Activated CD4-positive, alpha-beta T cell treated with anti-CD3 and anti-CD28 coated beads, Interleukin-10, Interleukin-2, amounts not matched to agents 100 ng/mL and 50 ng/mL, durations not matched to agents 16 hours and 8 hours (primary cell): ENCODE results near the gene TXNDC5.

Source experiments
- DNase-seq: peaks from one replicate; pipeline ENCODE4 v3.0.0-alpha.2; 2020

The TXNDC5 gene

GRCh38 chr6:7910654-7911344 lies at the start of gene TXNDC5:
Gene TXNDC5, minus strand, starts transcription at chr6:7910788. Its CDS starts 12 bp downstream, at chr6:7910776.
- peak; percentile 80 for DNase-seq

- no peak for DNase-seq
Measured at GRCh38 chr6:7960141-7960540, 49.6 kb upstream of the TXNDC5 start.

GRCh38 chr6:7959453-7959852 lies 48.9 kb upstream of the TXNDC5 start:
- no peak for DNase-seq

GRCh38 chr6:7958464-7958863 lies 47.9 kb upstream of the TXNDC5 start:
- DNase-seq, result no peak

- DNase-seq, result no peak
Measured at GRCh38 chr6:7956257-7956656, 45.7 kb upstream of the TXNDC5 start.

- DNase-seq, result no peak
Measured at GRCh38 chr6:7954477-7955200, 44.1 kb upstream of the TXNDC5 start.

GRCh38 chr6:7953753-7954152 lies 43.2 kb upstream of the TXNDC5 start:
- DNase-seq, result no peak

- no peak for DNase-seq
Measured at GRCh38 chr6:7939864-7940228, 29.3 kb upstream of the TXNDC5 start.

- DNase-seq, result no peak
Measured at GRCh38 chr6:7939184-7939863, 28.7 kb upstream of the TXNDC5 start.

GRCh38 chr6:7938562-7939183 lies 28.1 kb upstream of the TXNDC5 start:
- DNase-seq, result no peak

- no peak for DNase-seq
Measured at GRCh38 chr6:7933794-7934193, 23.2 kb upstream of the TXNDC5 start.

GRCh38 chr6:7932625-7933024 lies 22.0 kb upstream of the TXNDC5 start:
- DNase-seq, result no peak

- no peak for DNase-seq
Measured at GRCh38 chr6:7924867-7925266, 14.3 kb upstream of the TXNDC5 start.

GRCh38 chr6:7922596-7922995 lies 12.0 kb upstream of the TXNDC5 start:
- no peak for DNase-seq

- no peak for DNase-seq
Measured at GRCh38 chr6:7921632-7922092, 11.1 kb upstream of the TXNDC5 start.

GRCh38 chr6:7921046-7921445 lies 10.5 kb upstream of the TXNDC5 start:
- no peak for DNase-seq

- no peak for DNase-seq
Measured at GRCh38 chr6:7920425-7920824, 9.8 kb upstream of the TXNDC5 start.

GRCh38 chr6:7919871-7920270 lies 9.3 kb upstream of the TXNDC5 start:
- DNase-seq, result peak; percentile 33

- DNase-seq, result no peak
Measured at GRCh38 chr6:7918403-7918802, 7.8 kb upstream of the TXNDC5 start.

- no peak for DNase-seq
Measured at GRCh38 chr6:7917729-7918128, 7.1 kb upstream of the TXNDC5 start.

- DNase-seq, result no peak
Measured at GRCh38 chr6:7916959-7917358, 6.4 kb upstream of the TXNDC5 start.

- DNase-seq, result no peak
Measured at GRCh38 chr6:7914991-7915789, 4.6 kb upstream of the TXNDC5 start.

- DNase-seq, result no peak
Measured at GRCh38 chr6:7914311-7914710, 3.7 kb upstream of the TXNDC5 start.
